Posterior vena cava (tissue), 2 donors: Measurements from ENCODE around the gene SMDT1. TPM values are rescaled to one million over a fixed set of nuclear protein-coding genes. Genes with fewer than 3 reads are reported as not detected.

Experiments
- DNase-seq: peaks from one replicate; pipeline ENCODE4 v3.0.0-alpha.2; 2020; ENCODE audit warnings: low spot score
- intact Hi-C, 2 donors: fragments of 100-400 bp; cut with DNase I; formaldehyde crosslinking; loops; one replicate each; pipeline versions ENCODE4 v1.14.1 to v1.14.2; 2022 to 2023
- long read RNA-seq, 2 donors: library from polyadenylated mRNA; unstranded; transcript quantifications; one replicate each; pipeline ENCODE4 v2.0.0, GENCODE V29; 2020 to 2021
- total RNA-seq, 2 donors: library from RNA; stranded (reverse); fragmentation: NEBNext Ultra II Directional; extraction: Animal tissue kit (Norgen Biotek cat#: 25700); gene quantifications; one replicate each; pipeline ENCODE4 v1.2.1, GENCODE V29; 2021
- donor health status: DM: yes; HTN: yes; CAD: no.
- donor health status: DM: yes; HTN: yes; CAD: no.

Gene SMDT1
- 10 to 100 TPM; 63.9 to 67.2 TPM for total RNA-seq
- long read RNA-seq, donor 1, transcript SMDT1-201 (3 exons, 1,567 nt): major isoform, 22 of 23 reads
- long read RNA-seq, donor 1, partial matches to known transcripts: 0 of 23 reads
- long read RNA-seq, donor 1, other reads (novel, unspliced or antisense): 0 of 23 reads
- long read RNA-seq, donor 2, transcript SMDT1-201 (3 exons, 1,567 nt): major isoform, 25 of 29 reads
- long read RNA-seq, donor 2, partial matches to known transcripts: 0 of 29 reads
- long read RNA-seq, donor 2, other reads (novel, unspliced or antisense): 1 of 29 reads

GRCh38 chr22:42079319-42080251 is at the start of gene SMDT1:
TSS of gene SMDT1 (plus strand) at chr22:42079700. CDS start at chr22:42079769, 69 bp downstream.
- intact Hi-C loops: no loop called here
- peak; percentile 100 for DNase-seq

GRCh38 chr22:42033263-42034181 is 46.0 kb upstream of the SMDT1 start:
- intact Hi-C loops: no loop called here

GRCh38 chr22:42035256-42035655 is 44.2 kb upstream of the SMDT1 start:
- intact Hi-C loops: no loop called here
- DNase-seq: no peak

More at GRCh38 chr22:42033263-42034181, 46.0 kb upstream of the SMDT1 start:
- no peak for DNase-seq

- DNase-seq: no peak
- intact Hi-C loops: no loop called here
These were observed 40.2 kb upstream of the SMDT1 start for GRCh38 chr22:42039271-42039670.

GRCh38 chr22:42041784-42042183 is 37.7 kb upstream of the SMDT1 start:
- intact Hi-C loops: no loop called here
- DNase-seq: no peak

- intact Hi-C loops: no loop called here
These were observed 28.8 kb upstream of the SMDT1 start for GRCh38 chr22:42050641-42051180.

GRCh38 chr22:42052765-42053164 is 26.7 kb upstream of the SMDT1 start:
- intact Hi-C loops: no loop called here
- DNase-seq: no peak

More at GRCh38 chr22:42050641-42051180, 28.8 kb upstream of the SMDT1 start:
- DNase-seq: no peak

GRCh38 chr22:42056757-42057511 is 22.6 kb upstream of the SMDT1 start:
- intact Hi-C loops: no loop called here
- no peak for DNase-seq

- no peak for DNase-seq
- intact Hi-C loops: loop anchor here in 1 of 2 donors (10.0 kb wide), 1 partner anchor 76 kb away; no protein-coding TSS in a partner anchor
These were observed 19.0 kb upstream of the SMDT1 start for GRCh38 chr22:42060489-42060888.

GRCh38 chr22:42061041-42061440 is 18.5 kb upstream of the SMDT1 start:
- no peak for DNase-seq
- intact Hi-C loops: loop anchor here in 1 of 2 donors (10.0 kb wide), 1 partner anchor 76 kb away; no protein-coding TSS in a partner anchor

- no peak for DNase-seq
- intact Hi-C loops: loop anchor here in 1 of 2 donors (10.0 kb wide), 1 partner anchor 78 kb away; no protein-coding TSS in a partner anchor
These were observed 16.9 kb upstream of the SMDT1 start for GRCh38 chr22:42062506-42063170.

- intact Hi-C loops: loop anchor here in 1 of 2 donors (10.0 kb wide), 1 partner anchor 80 kb away; no protein-coding TSS in a partner anchor
- DNase-seq: no peak
These were observed 14.9 kb upstream of the SMDT1 start for GRCh38 chr22:42064629-42065028.

- intact Hi-C loops: loop anchor here in 1 of 2 donors (10.0 kb wide), 1 partner anchor 81 kb away; no protein-coding TSS in a partner anchor
- DNase-seq: no peak
These were observed 13.9 kb upstream of the SMDT1 start for GRCh38 chr22:42065438-42066125.

- intact Hi-C loops: loop anchor here in 1 of 2 donors (10.0 kb wide), 1 partner anchor 81 kb away; no protein-coding TSS in a partner anchor
- no peak for DNase-seq
These were observed 13.3 kb upstream of the SMDT1 start for GRCh38 chr22:42066126-42066761.

- DNase-seq: no peak
- intact Hi-C loops: loop anchor here in 1 of 2 donors (10.0 kb wide), 1 partner anchor 82 kb away; no protein-coding TSS in a partner anchor
These were observed 12.6 kb upstream of the SMDT1 start for GRCh38 chr22:42066937-42067336.

- DNase-seq: no peak
- intact Hi-C loops: loop anchor here in 1 of 2 donors (10.0 kb wide), 1 partner anchor 83 kb away; no protein-coding TSS in a partner anchor
These were observed 11.7 kb upstream of the SMDT1 start for GRCh38 chr22:42067671-42068251.
